GM18517 (cell line): ENCODE results near the gene LCE3A.

Experiments
- ATAC-seq: cut with Tn5 transposase; IDR thresholded peaks from one replicate; pipeline ENCODE4 v1.9.1; 2021; ENCODE audit warnings: mild to moderate bottlenecking, moderate library complexity; ENCODE audit not compliant: unreplicated experiment

Gene LCE3A

DNA sequence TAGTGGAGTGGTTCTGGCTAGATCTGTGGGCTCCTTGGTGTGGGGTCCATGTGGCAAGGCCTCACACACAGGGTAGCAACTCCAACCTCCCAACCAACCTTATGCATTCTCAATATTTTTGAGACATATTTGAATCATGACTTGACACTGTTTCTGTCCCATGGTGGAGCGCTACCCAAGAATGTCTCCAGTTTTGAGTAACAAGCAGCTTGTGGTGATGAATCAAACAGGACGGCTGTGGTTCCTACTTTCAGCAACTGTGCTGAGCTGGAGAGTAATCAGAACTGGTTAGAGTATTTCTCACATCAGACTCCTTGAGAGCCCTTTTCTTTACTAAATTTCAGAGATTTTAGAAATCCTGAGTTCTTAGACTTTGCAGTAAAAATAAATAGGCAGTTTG, 45.7 kb downstream of the LCE3A start:
- no peak for ATAC-seq
